ENCODE measurements around the gene HES5. TPM values are rescaled to one million over a fixed set of nuclear protein-coding genes. Genes with fewer than 3 reads are reported as not detected.

Gene HES5
- total RNA-seq, 4 donors from 2014 or later: 8.1 to 32.5 (median 9.6) TPM

- intact Hi-C loops (cut with DNase I; ENCODE audit: low total_unique reads): no loop called here
- TF ChIP-seq CTCF (IDR thresholded peaks at IDR 0.05) (no peak), POLR2A (IDR thresholded peaks at IDR 0.05) (no peak)
- 52 to 70% methylated on average over 4 of the region's 4 CpGs for WGBS, 2 donors
- no peak for DNase-seq (ENCODE audit: low spot score in 2 of 2)
- H3K4me3 ChIP-seq (ENCODE audit: low read depth, poor library complexity, severe bottlenecking): no peak overlapping the region
Measured at GRCh38 chr1:2497891-2498290, 32.2 kb downstream of the HES5 start.

- no peak for DNase-seq (ENCODE audit: low spot score in 2 of 2)
- no peak for TF ChIP-seq CTCF (IDR thresholded peaks at IDR 0.05)
- TF ChIP-seq POLR2A (IDR thresholded peaks at IDR 0.05): no peak
- 84 to 89% methylated on average over 20 to 26 of the region's 26 CpGs for WGBS, 2 donors
- intact Hi-C loops (cut with DNase I; ENCODE audit: low total_unique reads): no loop called here
- no peak overlapping the region for H3K4me3 ChIP-seq (ENCODE audit: low read depth, poor library complexity, severe bottlenecking)
Measured at GRCh38 chr1:2496746-2497145, 33.3 kb downstream of the HES5 start.

- no peak overlapping the region for H3K4me3 ChIP-seq (ENCODE audit: low read depth, poor library complexity, severe bottlenecking)
- WGBS, 2 donors: 90% methylated on average over 23 to 28 of the region's 28 CpGs
- no peak for DNase-seq (ENCODE audit: low spot score in 2 of 2)
- TF ChIP-seq POLR2A (IDR thresholded peaks at IDR 0.05): no peak
- intact Hi-C loops (cut with DNase I; ENCODE audit: low total_unique reads): no loop called here
Measured at GRCh38 chr1:2496087-2496622, 33.9 kb downstream of the HES5 start.

DNA sequence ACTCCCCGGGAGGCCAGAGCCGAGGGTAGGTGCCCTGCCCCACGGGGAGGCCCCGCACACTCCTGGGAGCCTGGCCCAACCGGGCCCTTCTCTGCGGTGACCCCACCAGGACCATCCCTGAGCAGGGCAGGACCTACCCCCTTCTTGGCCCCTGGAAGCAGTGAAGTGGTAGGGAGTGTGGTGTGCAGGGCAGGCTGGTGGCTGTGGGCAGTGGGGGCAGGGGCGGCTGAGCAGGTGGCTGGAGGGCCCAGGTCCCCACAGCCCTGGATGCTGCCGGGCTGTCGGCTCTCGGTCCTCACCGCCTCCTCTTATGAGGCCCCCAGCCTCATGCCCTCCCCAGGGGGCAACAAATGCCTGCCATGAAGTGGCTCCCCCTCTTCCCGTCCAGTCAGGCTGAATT is 34.5 kb downstream of the HES5 start:
- intact Hi-C loops (cut with DNase I; ENCODE audit: low total_unique reads): no loop called here
- no peak for TF ChIP-seq CTCF (IDR thresholded peaks at IDR 0.05)
- no peak for TF ChIP-seq POLR2A (IDR thresholded peaks at IDR 0.05)
- H3K4me3 ChIP-seq (ENCODE audit: low read depth, poor library complexity, severe bottlenecking): no peak overlapping the region
- DNase-seq (ENCODE audit: low spot score in 2 of 2): no peak
- WGBS, 2 donors: 84 to 93% methylated on average over 10 to 12 of the region's 12 CpGs

DNA sequence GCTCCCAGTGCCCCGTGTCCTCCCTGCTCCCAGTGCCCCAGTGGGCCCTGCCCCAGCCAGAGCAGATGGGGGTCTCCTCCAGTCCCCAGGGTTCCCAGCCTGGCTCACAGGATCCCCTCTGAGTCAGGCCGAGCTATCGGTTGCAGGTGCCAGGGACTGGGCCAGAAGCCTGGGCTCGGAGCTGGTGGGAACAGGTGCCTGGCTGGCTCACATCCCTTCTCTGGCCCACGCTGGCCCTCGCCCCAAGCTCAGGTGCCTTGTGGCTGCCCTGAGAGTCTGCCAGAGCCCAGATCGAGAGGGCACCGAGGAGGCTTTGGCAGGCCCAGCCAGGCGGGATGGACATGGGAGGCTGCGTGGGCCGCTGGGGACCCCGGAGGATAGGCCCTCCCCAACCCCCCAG is 35.0 kb downstream of the HES5 start:
- no peak overlapping the region for H3K4me3 ChIP-seq (ENCODE audit: low read depth, poor library complexity, severe bottlenecking)
- intact Hi-C loops (cut with DNase I; ENCODE audit: low total_unique reads): no loop called here
- no peak for DNase-seq (ENCODE audit: low spot score in 2 of 2)
- no peak for TF ChIP-seq POLR2A (IDR thresholded peaks at IDR 0.05)
- no peak for TF ChIP-seq CTCF (IDR thresholded peaks at IDR 0.05)
- 86 to 88% methylated on average over 10 to 11 of the region's 12 CpGs for WGBS, 2 donors

DNA sequence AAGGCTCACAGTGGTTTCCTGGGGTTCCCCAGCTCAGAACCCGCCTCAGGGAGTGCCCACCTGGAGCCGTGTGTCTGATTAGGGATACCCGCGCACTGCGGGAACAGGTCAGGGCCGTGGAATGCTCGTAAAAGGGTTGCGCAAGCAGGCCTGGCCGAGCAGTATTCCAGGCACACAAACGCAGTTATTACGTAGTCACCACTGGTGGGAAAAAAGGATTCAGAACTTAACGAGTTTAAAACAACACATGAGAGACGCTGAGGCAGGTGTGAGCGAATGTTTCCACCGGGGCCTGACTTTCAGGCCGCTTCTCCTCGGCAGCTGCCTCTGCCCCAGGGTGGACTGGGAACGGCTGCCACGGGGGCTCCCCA is 35.8 kb downstream of the HES5 start:
- DNase-seq (ENCODE audit: low spot score in 2 of 2): no peak
- intact Hi-C loops (cut with DNase I; ENCODE audit: low total_unique reads): no loop called here
- H3K4me3 ChIP-seq (ENCODE audit: low read depth, poor library complexity, severe bottlenecking): no peak overlapping the region
- WGBS, 2 donors: 38 to 53% methylated on average over 19 of the region's 19 CpGs
- no peak for TF ChIP-seq POLR2A (IDR thresholded peaks at IDR 0.05)
- no peak for TF ChIP-seq CTCF (IDR thresholded peaks at IDR 0.05)
